Neural crest cell (in vitro differentiated cells): ENCODE measurements around the gene NUP62. TPM values are rescaled to one million over a fixed set of nuclear protein-coding genes. Genes with fewer than 3 reads are reported as not detected.

Source experiments
- DNase-seq: peaks from one replicate; pipeline ENCODE4 v3.0.0; 2021; ENCODE audit warnings: low read depth, mixed read lengths, low spot score
- H3K27ac Mint-ChIP-seq: one replicate; pipeline ENCODE4 v1.8.0; 2021; ENCODE audit warnings: mild to moderate bottlenecking, mixed read lengths; ENCODE audit not compliant: unreplicated experiment
- H3K27me3 Mint-ChIP-seq: 2 replicates; pipeline ENCODE4 v1.8.0; 2021; ENCODE audit warnings: low read depth, mild to moderate bottlenecking, mixed read lengths
- H3K36me3 Mint-ChIP-seq: 2 replicates; pipeline ENCODE4 v1.8.0; 2021; ENCODE audit warnings: low read depth, mild to moderate bottlenecking, mixed read lengths
- H3K4me1 Mint-ChIP-seq: 2 replicates; pipeline ENCODE4 v1.8.0; 2021; ENCODE audit warnings: mixed read lengths
- H3K4me3 Mint-ChIP-seq: one replicate; pipeline ENCODE4 v1.8.0; 2021; ENCODE audit warnings: mild to moderate bottlenecking, mixed read lengths
- H3K9me3 Mint-ChIP-seq: 2 replicates; pipeline ENCODE4 v1.8.0; 2021; ENCODE audit warnings: mixed read lengths
- CTCF ChIP-seq: fragments of 200-600 bp; sonication (generic); conservative IDR thresholded peaks from 2 replicates; pipeline ENCODE4 v1.5.0; 2021; ENCODE audit warnings: antibody characterized with exemption, mild to moderate bottlenecking
- total RNA-seq: library from RNA; stranded (reverse); gene quantifications from 2 replicates; pipeline ENCODE4 v1.2.1, GENCODE V29; 2021

NUP62 gene
- total RNA-seq, 1 donor from 2014 or later, result 127 TPM

GRCh38 chr19:49920624-49921363, 8.5 kb downstream of the NUP62 start:
- H3K27ac Mint-ChIP-seq, result peak overlapping the region; percentile 28
- H3K4me3 Mint-ChIP-seq, result peak overlapping the region; percentile 44

GRCh38 chr19:49918089-49918488, 11.2 kb downstream of the NUP62 start:
- Mint-ChIP-seq H3K4me3 (no peak overlapping the region), H3K27me3 (no peaks in the 10 kb centered on the region), H3K36me3 (peaks cover 31% of the 10 kb centered on the region), H3K9me3 (no peaks in the 10 kb centered on the region), H3K4me1 (peaks cover 25% of the 10 kb centered on the region), H3K27ac (no peak overlapping the region)
- TF ChIP-seq CTCF, result no peak
- no peak for DNase-seq

More at GRCh38 chr19:49920624-49921363, 8.5 kb downstream of the NUP62 start:
- H3K4me1 Mint-ChIP-seq, result peaks cover 25% of the 10 kb centered on the region
- H3K9me3 Mint-ChIP-seq, result no peaks in the 10 kb centered on the region
- TF ChIP-seq CTCF, result no peak
- DNase-seq, result no peak
- H3K36me3 Mint-ChIP-seq, result peaks cover 19% of the 10 kb centered on the region
- no peaks in the 10 kb centered on the region for H3K27me3 Mint-ChIP-seq

- Mint-ChIP-seq H3K4me1 (peaks cover 23% of the 10 kb centered on the region), H3K27me3 (no peaks in the 10 kb centered on the region), H3K4me3 (peak overlapping the region; percentile 35), H3K36me3 (peaks cover 32% of the 10 kb centered on the region), H3K27ac (peak overlapping the region; percentile 39), H3K9me3 (no peaks in the 10 kb centered on the region)
- no peak for DNase-seq
- peak; percentile 53 for TF ChIP-seq CTCF
Observed at GRCh38 chr19:49916839-49917733, 12.2 kb downstream of the NUP62 start.

- Mint-ChIP-seq H3K36me3 (peaks cover 39% of the 10 kb centered on the region), H3K4me1 (peaks cover 25% of the 10 kb centered on the region), H3K27ac (no peak overlapping the region), H3K27me3 (peaks cover 4% of the 10 kb centered on the region), H3K4me3 (no peak overlapping the region), H3K9me3 (no peaks in the 10 kb centered on the region)
- TF ChIP-seq CTCF, result no peak
- DNase-seq, result no peak
Observed at GRCh38 chr19:49915271-49915670, 14.0 kb downstream of the NUP62 start.

GRCh38 chr19:49913720-49914119, 15.6 kb downstream of the NUP62 start:
- Mint-ChIP-seq H3K36me3 (peaks cover 38% of the 10 kb centered on the region), H3K4me3 (no peak overlapping the region), H3K27me3 (peaks cover 4% of the 10 kb centered on the region), H3K9me3 (no peaks in the 10 kb centered on the region), H3K27ac (peak overlapping the region; percentile 58), H3K4me1 (peaks cover 24% of the 10 kb centered on the region)
- DNase-seq, result no peak
- no peak for TF ChIP-seq CTCF
